DOHH2 (cell line): ENCODE data around the gene DCAF6.

Experiments
- EZH2phosphoT487 ChIP-seq: fragments of 200-600 bp; sonication (generic); IDR thresholded peaks from 2 replicates; pipeline ENCODE4 v1.6.1; 2017; ENCODE audit warnings: borderline replicate concordance, mild to moderate bottlenecking, antibody characterized with exemption, low read length, moderate library complexity, mixed read lengths
- TF ChIP-seq, protein P1 (sequence below): fragments of 200-600 bp; sonication (generic); IDR thresholded peaks from one replicate; pipeline ENCODE4 v1.5.1; 2014; ENCODE audit warnings: antibody characterized with exemption, mild to moderate bottlenecking, low read depth, low read length; ENCODE audit not compliant: poor library complexity, severe bottlenecking

DNA sequence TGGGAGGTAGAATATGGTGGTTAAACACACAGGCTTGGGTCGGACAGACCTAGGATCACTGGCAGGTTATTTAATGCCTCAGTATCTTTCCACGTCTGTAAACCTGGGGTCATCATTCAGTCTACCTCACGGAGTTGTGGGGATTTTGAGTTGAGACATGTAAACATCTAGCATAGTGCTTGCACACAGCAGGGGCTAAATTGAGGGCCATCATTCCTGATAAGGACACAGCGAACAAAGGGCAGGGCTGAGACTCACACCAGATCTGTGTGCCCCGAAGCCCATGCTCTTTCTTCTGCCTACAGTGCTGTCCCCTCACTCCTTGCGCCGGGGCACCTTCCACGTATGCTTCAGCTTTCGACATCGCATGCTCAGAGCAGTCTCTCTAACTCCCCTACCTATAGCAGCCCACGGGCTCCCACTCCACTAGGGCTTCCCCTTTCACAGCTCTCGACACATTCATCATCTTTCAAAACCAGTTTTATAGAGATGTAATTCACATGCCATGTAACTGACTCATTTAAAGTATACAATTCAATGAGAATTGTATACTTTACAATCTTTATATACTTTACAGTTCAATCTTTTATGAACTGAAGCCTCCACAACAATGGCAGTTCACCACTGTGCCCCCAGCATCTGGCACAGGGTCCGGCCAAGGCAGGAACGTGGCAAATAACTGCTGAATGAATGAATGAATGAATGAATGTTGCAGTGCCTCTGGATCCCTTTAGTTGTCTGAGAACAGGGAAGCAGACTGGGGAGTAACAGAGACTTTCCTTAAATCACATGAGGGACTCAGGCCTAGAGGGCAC lies 152.2 kb downstream of the DCAF6 start:
- TF ChIP-seq, protein P1, sequence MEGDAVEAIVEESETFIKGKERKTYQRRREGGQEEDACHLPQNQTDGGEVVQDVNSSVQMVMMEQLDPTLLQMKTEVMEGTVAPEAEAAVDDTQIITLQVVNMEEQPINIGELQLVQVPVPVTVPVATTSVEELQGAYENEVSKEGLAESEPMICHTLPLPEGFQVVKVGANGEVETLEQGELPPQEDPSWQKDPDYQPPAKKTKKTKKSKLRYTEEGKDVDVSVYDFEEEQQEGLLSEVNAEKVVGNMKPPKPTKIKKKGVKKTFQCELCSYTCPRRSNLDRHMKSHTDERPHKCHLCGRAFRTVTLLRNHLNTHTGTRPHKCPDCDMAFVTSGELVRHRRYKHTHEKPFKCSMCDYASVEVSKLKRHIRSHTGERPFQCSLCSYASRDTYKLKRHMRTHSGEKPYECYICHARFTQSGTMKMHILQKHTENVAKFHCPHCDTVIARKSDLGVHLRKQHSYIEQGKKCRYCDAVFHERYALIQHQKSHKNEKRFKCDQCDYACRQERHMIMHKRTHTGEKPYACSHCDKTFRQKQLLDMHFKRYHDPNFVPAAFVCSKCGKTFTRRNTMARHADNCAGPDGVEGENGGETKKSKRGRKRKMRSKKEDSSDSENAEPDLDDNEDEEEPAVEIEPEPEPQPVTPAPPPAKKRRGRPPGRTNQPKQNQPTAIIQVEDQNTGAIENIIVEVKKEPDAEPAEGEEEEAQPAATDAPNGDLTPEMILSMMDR = no peak
- TF ChIP-seq EZH2phosphoT487 = no peak
